GM12878 (cell line): ENCODE results near the gene C17orf78. TPM values are rescaled to one million over a fixed set of nuclear protein-coding genes. Genes with fewer than 3 reads are reported as not detected.

Experiments used
- ATAC-seq: fragments of 200-7000 bp; cut with Tn5 transposase; 3 replicates; pipeline ENCODE4 v1.9.1; 2020; ENCODE audit warnings: mild to moderate bottlenecking, moderate library complexity
- BruUV-seq: library from RNA; stranded (reverse); fragments of 400-500 nt; replicated peaks from 2 replicates; lab custom pipeline; 2021; lab: Mats Ljungman, UMichigan
- CTCF ChIA-PET: fragments of 300-600 bp; sonication (Branson Sonifier 250); formaldehyde crosslinking; extraction: SDS; loops from one replicate; lab custom pipeline; 2021; ENCODE audit warnings: inconsistent platforms; lab: Yijun Ruan, JAX
- POLR2A ChIA-PET: fragments of 350-600 bp; formaldehyde crosslinking; extraction: SDS; loops from one replicate; lab custom pipeline; 2021; ENCODE audit warnings: inconsistent platforms; lab: Charles Lee
- RAD21 ChIA-PET: fragments of 300-600 bp; sonication (Branson Sonifier 250); formaldehyde crosslinking; loops from one replicate; lab custom pipeline; 2023; ENCODE audit warnings: antibody characterized with exemption; ENCODE audit not compliant: unreplicated experiment; lab: Charles Lee
- SMC1A ChIA-PET: fragments of 300-600 bp; sonication (Branson Sonifier 250); formaldehyde crosslinking; loops from one replicate; lab custom pipeline; 2023; ENCODE audit not compliant: unreplicated experiment, uncharacterized antibody; lab: Charles Lee
- DNase-seq: peaks from one replicate; pipeline ENCODE4 v3.0.0-alpha.2; 2011; ENCODE audit warnings: low read depth, low spot score
- FAIRE-seq: peaks from 3 replicates; lab custom pipeline; 2011; peaks lifted over from hg19 to GRCh38; lab: Jason Lieb, UNC
- H2AFZ ChIP-seq: 2 replicates; pipeline ENCODE4 v1.6.0; 2011; ENCODE audit warnings: low read depth, low read length, control low read depth; ENCODE audit not compliant: control insufficient read depth
- H3K27ac ChIP-seq: 2 replicates; pipeline ENCODE4 v1.5.1; 2011; ENCODE audit warnings: control low read depth; ENCODE audit not compliant: control insufficient read depth, insufficient read depth
- H3K27me3 ChIP-seq, 2 experiments: replicated peaks in 1 of 2; 2 replicates each; pipeline versions ENCODE4 v1.6.0 to v1.6.1; 2011; ENCODE audit warnings: low read length in 1 of 2; ENCODE audit not compliant: control insufficient read depth in 2 of 2, insufficient read depth in 2 of 2
- H3K36me3 ChIP-seq, 2 experiments: 2 replicates each; pipeline ENCODE4 v1.5.1; 2011; ENCODE audit warnings: low read length in 1 of 2; ENCODE audit not compliant: control insufficient read depth in 2 of 2, insufficient read depth in 2 of 2
- H3K4me1 ChIP-seq: 2 replicates; pipeline ENCODE4 v1.6.1; 2011; ENCODE audit warnings: mild to moderate bottlenecking, low read length, moderate library complexity, mixed read lengths; ENCODE audit not compliant: control insufficient read depth, insufficient read depth
- H3K4me2 ChIP-seq: 2 replicates; pipeline ENCODE4 v1.6.0; 2011; ENCODE audit warnings: control low read depth; ENCODE audit not compliant: control insufficient read depth, insufficient read depth
- H3K4me3 ChIP-seq: fragments of 200-600 bp; sonication (generic); 2 replicates; pipeline ENCODE4 v1.5.1; 2016
- H3K79me2 ChIP-seq: 2 replicates; pipeline ENCODE4 v1.6.0; 2011; ENCODE audit warnings: low read length; ENCODE audit not compliant: control insufficient read depth, insufficient read depth
- H3K9ac ChIP-seq: 2 replicates; pipeline ENCODE4 v1.8.0; 2011; ENCODE audit warnings: low read length, control low read depth, mixed read lengths; ENCODE audit not compliant: control insufficient read depth, insufficient read depth
- H3K9me3 ChIP-seq: replicated peaks from 3 replicates; pipeline ENCODE4 v1.5.1; 2011; ENCODE audit warnings: mild to moderate bottlenecking, low read length; ENCODE audit not compliant: control insufficient read depth, insufficient read depth
- H4K20me1 ChIP-seq: 2 replicates; pipeline ENCODE4 v1.6.0; 2011; ENCODE audit not compliant: control insufficient read depth, insufficient read depth
- CBFB ChIP-seq: IDR thresholded peaks from 2 replicates; pipeline ENCODE4 v1.6.1; 2016; ENCODE audit warnings: antibody characterized with exemption, low read depth
- CBX3 ChIP-seq: fragments of 200-600 bp; sonication (generic); IDR thresholded peaks from 2 replicates; pipeline ENCODE4 v1.6.1; 2016; ENCODE audit warnings: low read depth, borderline replicate concordance
- FOS ChIP-seq: IDR thresholded peaks from 3 replicates; pipeline ENCODE4 v1.6.1; 2011; ENCODE audit warnings: borderline replicate concordance; ENCODE audit not compliant: insufficient read length; ENCODE audit errors: extremely low read depth
- GABPA ChIP-seq: IDR thresholded peaks from 2 replicates; pipeline ENCODE4 v1.6.1; 2014; ENCODE audit warnings: antibody characterized with exemption, low read depth, mild to moderate bottlenecking, inconsistent platforms
- MEF2A ChIP-seq: IDR thresholded peaks from 2 replicates; pipeline ENCODE4 v1.6.1; 2011; ENCODE audit warnings: low read depth, mild to moderate bottlenecking, low read length, moderate library complexity; ENCODE audit not compliant: insufficient read depth
- PML ChIP-seq: IDR thresholded peaks from 2 replicates; pipeline ENCODE4 v1.6.1; 2012; ENCODE audit warnings: low read length, inconsistent platforms
- RAD21 ChIP-seq: IDR thresholded peaks from 2 replicates; pipeline ENCODE4 v1.6.1; 2011; ENCODE audit warnings: mild to moderate bottlenecking, low read depth, low read length, moderate library complexity; ENCODE audit not compliant: insufficient read depth
- RFX5 ChIP-seq: IDR thresholded peaks from 2 replicates; pipeline ENCODE4 v1.6.1; 2011; ENCODE audit warnings: low read depth, low read length, improper control_type of control experiment
- TBL1XR1 ChIP-seq: IDR thresholded peaks from 2 replicates; pipeline ENCODE4 v1.6.1; 2012; ENCODE audit warnings: low read depth, low read length, improper control_type of control experiment
- WGBS: methylation state at CpG from one replicate; pipeline ENCODE4 v1.1.6; 2016; ENCODE audit warnings: low lambda C conversion rate; ENCODE audit not compliant: insufficient replicate concordance, insufficient coverage; ENCODE audit errors: missing lambda C conversion rate; 5-methylcytosine and 5-hydroxymethylcytosine counted together
- in situ Hi-C: fragments of 300-500 bp; cut with MboI; formaldehyde crosslinking; loops from 9 replicates; pipeline ENCODE4 v1.14.3; 2018; ENCODE audit warnings: mixed read lengths
- intact Hi-C: fragments of 100-400 bp; cut with micrococcal nuclease; formaldehyde crosslinking; loops from one replicate; pipeline ENCODE4 v1.14.2; 2022; ENCODE audit not compliant: unreplicated experiment
- polyA plus RNA-seq, 11 experiments: library from polyadenylated mRNA; depleted of rRNA in 4 of 11; unstranded in 6 of 11; stranded (reverse) in 5 of 11; fragments of >200 nt; fragmentation: Nextera tagmentation in 4 of 11; fragmentation: Illumina TruSeq in 1 of 11; extraction: Ambion mirVana in 4 of 11; extraction: Trizol in 1 of 11; gene quantifications; 1 replicate in 1 of 11; 2 replicates in 10 of 11; pipeline versions ENCODE4 v1.2.1 to v1.2.3, GENCODE V29; 2011 to 2016; ENCODE audit warnings: inconsistent platforms in 2 of 11, missing spikeins in 2 of 11, low read depth in 1 of 11
- total RNA-seq, 4 experiments: library from RNA; depleted of rRNA in 3 of 4; stranded (reverse); fragments of >200 nt in 3 of 4; fragmentation: Illumina TruSeq in 1 of 4; extraction: Trizol in 1 of 4; gene quantifications; 2 replicates each; pipeline versions ENCODE4 v1.2.1 to v1.2.3, GENCODE V29; 2013 to 2021
- TF ChIP-seq, protein P1 (sequence below): fragments of 450-650 bp; formaldehyde crosslinking; IDR thresholded peaks from 2 replicates; pipeline ENCODE4 v1.4.0; 2022; ENCODE audit warnings: mild to moderate bottlenecking, moderate library complexity

Gene C17orf78
- total and polyA plus RNA-seq, 10 of the 15 experiments (the other 5 are each of a cell fraction or from before 2014, with no cell fraction given) = 0.10 TPM; not detected in 9

DNA sequence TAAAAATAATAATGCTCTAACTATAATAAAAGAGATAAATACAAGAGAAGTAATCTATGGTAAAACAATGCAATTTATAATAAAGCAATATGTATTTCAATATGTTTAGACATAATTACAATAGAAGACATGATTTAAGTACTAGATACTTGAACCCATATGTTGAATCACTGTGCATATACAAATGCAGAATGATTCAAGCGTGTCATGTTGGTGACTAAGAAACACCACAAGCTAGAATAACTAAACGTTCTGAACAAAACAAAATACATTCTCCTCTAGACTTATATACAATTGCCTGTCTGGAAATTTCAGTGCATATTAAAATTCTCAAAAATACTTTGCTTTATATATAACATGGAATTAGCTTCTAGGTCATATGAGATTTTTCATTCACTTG, 42.1 kb downstream of the C17orf78 start:
- Histone ChIP-seq H3K9ac (no peak overlapping the region), H3K27ac (no peak overlapping the region), H3K4me2 (no peak overlapping the region), H3K27me3 (no peaks in the 10 kb centered on the region), H3K4me1 (no peaks in the 10 kb centered on the region), H4K20me1 (no peaks in the 10 kb centered on the region), H3K9me3 (no peaks in the 10 kb centered on the region), H2AFZ (no peak overlapping the region), H3K79me2 (peaks cover 1% of the 10 kb centered on the region; the same call in 1 of the 2 replicates), H3K36me3 (peaks cover 0 to 19% of the 10 kb centered on the region in 2 experiments; a peak in 3 of 4 replicates), H3K4me3 (no peak overlapping the region)
- DNase-seq = no peak
- intact Hi-C loops (no loop called here), in situ Hi-C loops (no loop called here)
- ATAC-seq = no peak
- CTCF ChIA-PET = no interaction called here
- 46% methylated on average over 2 of the region's 2 CpGs for WGBS
- TF ChIP-seq RAD21 (no peak), GABPA (no peak), MEF2A (no peak), CBFB (no peak), TBL1XR1 (no peak), RFX5 (no peak), CBX3 (no peak)
- RAD21 ChIA-PET = no interaction called here
- SMC1A ChIA-PET = no interaction called here
- FAIRE-seq = no peak
- POLR2A ChIA-PET = no interaction called here
- BruUV-seq = no TSS peak

- Histone ChIP-seq H2AFZ (no peak overlapping the region), H3K36me3 (peaks cover 4 to 18% of the 10 kb centered on the region in 2 experiments; a peak in 3 of 4 replicates), H3K4me2 (no peak overlapping the region), H3K4me3 (no peak overlapping the region), H3K9ac (no peak overlapping the region), H3K9me3 (no peaks in the 10 kb centered on the region), H3K79me2 (no peaks in the 10 kb centered on the region; the same call in 1 of the 2 replicates), H3K27me3 (no peaks in the 10 kb centered on the region), H4K20me1 (no peaks in the 10 kb centered on the region), H3K27ac (no peak overlapping the region), H3K4me1 (no peaks in the 10 kb centered on the region)
- SMC1A ChIA-PET = interaction anchor here (0.9 to 1.4 kb wide), 4 partner anchors 9 to 58 kb away, joined by 3 to 4 read pairs (median 4); no protein-coding TSS in a partner anchor
- RAD21 ChIA-PET = no interaction called here
- intact Hi-C loops = no loop called here
- no TSS peak for BruUV-seq
- 84% methylated on average over 4 of the region's 4 CpGs for WGBS
- no peak for FAIRE-seq
- POLR2A ChIA-PET = no interaction called here
- in situ Hi-C loops = no loop called here
- no peak for ATAC-seq
- DNase-seq = no peak
- CTCF ChIA-PET = interaction anchor here (1.1 to 1.8 kb wide), 2 partner anchors 10 to 13 kb away, joined by 3 to 4 read pairs; no protein-coding TSS in a partner anchor
- TF ChIP-seq, protein P1, sequence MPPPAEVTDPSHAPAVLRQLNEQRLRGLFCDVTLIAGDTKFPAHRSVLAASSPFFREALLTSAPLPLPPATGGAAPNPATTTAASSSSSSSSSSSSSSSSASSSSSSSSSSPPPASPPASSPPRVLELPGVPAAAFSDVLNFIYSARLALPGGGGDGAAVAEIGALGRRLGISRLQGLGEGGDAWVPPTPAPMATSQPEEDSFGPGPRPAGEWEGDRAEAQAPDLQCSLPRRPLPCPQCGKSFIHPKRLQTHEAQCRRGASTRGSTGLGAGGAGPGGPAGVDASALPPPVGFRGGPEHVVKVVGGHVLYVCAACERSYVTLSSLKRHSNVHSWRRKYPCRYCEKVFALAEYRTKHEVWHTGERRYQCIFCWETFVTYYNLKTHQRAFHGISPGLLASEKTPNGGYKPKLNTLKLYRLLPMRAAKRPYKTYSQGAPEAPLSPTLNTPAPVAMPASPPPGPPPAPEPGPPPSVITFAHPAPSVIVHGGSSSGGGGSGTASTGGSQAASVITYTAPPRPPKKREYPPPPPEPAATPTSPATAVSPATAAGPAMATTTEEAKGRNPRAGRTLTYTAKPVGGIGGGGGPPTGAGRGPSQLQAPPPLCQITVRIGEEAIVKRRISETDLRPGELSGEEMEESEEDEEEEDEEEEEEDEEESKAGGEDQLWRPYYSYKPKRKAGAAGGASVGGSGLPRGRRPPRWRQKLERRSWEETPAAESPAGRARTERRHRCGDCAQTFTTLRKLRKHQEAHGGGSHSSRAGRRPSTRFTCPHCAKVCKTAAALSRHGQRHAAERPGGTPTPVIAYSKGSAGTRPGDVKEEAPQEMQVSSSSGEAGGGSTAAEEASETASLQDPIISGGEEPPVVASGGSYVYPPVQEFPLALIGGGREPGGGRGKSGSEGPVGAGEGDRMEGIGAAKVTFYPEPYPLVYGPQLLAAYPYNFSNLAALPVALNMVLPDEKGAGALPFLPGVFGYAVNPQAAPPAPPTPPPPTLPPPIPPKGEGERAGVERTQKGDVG (CRISPR knock-in tag) = no peak
- TF ChIP-seq PML (no peak), FOS (no peak), RFX5 (no peak)
These were observed 47.3 kb downstream of the C17orf78 start for GRCh38 chr17:37422971-37423625.
